HepG2 (cell line): ENCODE measurements around the gene OPTN. TPM values are rescaled to one million over a fixed set of nuclear protein-coding genes. Genes with fewer than 3 reads are reported as not detected.

ENCODE experiments used
- ATAC-seq: fragments of 200-7000 bp; cut with Tn5 transposase; 3 replicates; pipeline ENCODE4 v1.9.1; 2020; ENCODE audit warnings: mild to moderate bottlenecking, moderate library complexity
- BruUV-seq: library from RNA; stranded (reverse); fragments of 400-500 nt; replicated peaks from 2 replicates; lab custom pipeline; 2021; lab: Mats Ljungman, UMichigan
- CTCF ChIA-PET: fragments of 300-600 bp; formaldehyde crosslinking; extraction: SDS; loops from one replicate; lab custom pipeline; 2021; ENCODE audit warnings: low total read pairs, inconsistent platforms, low intra/inter-chr PET ratio; lab: Yijun Ruan, JAX
- POLR2A ChIA-PET: fragments of 350-600 bp; sonication (Branson Sonifier 250); formaldehyde crosslinking; loops from one replicate; lab custom pipeline; 2020; ENCODE audit warnings: antibody characterized with exemption, inconsistent platforms; lab: Yijun Ruan, JAX
- DNase-seq: peaks from one replicate; pipeline ENCODE4 v3.0.0-alpha.2; 2015; ENCODE audit warnings: low spot score
- FAIRE-seq: peaks from 3 replicates; lab custom pipeline; 2011; peaks lifted over from hg19 to GRCh38; lab: Jason Lieb, UNC
- H2AFZ ChIP-seq: one replicate; pipeline ENCODE4 v1.6.1; 2011; ENCODE audit warnings: low read length, inconsistent platforms
- H3K27ac ChIP-seq: fragments of 300-600 bp; 3 replicates; pipeline ENCODE4 v1.8.0; 2011; ENCODE audit warnings: mixed run types, mild to moderate bottlenecking, mixed read lengths, low read length, inconsistent platforms; ENCODE audit not compliant: insufficient read depth; ENCODE audit errors: extremely low read length
- H3K27me3 ChIP-seq, 2 experiments: fragments of 200-600 bp in 1 of 2; 2 replicates in 1 of 2; 3 replicates in 1 of 2; pipeline versions ENCODE4 v1.6.0 to v1.8.0; 2011; ENCODE audit warnings: low read length in 2 of 2, mild to moderate bottlenecking in 2 of 2, moderate library complexity in 2 of 2, inconsistent platforms in 1 of 2; ENCODE audit not compliant: insufficient read depth in 2 of 2, control insufficient read depth in 1 of 2
- H3K36me3 ChIP-seq, 2 experiments: fragments of 200-600 bp in 1 of 2; replicated peaks in 1 of 2; 2 replicates in 1 of 2; 3 replicates in 1 of 2; pipeline versions ENCODE4 v1.5.1 to v1.8.0; 2011; ENCODE audit warnings: low read length in 2 of 2, inconsistent platforms in 1 of 2; ENCODE audit not compliant: insufficient read depth in 2 of 2, control insufficient read depth in 1 of 2
- H3K4me1 ChIP-seq: 2 replicates; pipeline ENCODE4 v1.5.1; 2012; ENCODE audit warnings: low read length, inconsistent platforms; ENCODE audit not compliant: insufficient read depth
- H3K4me2 ChIP-seq: 2 replicates; pipeline ENCODE4 v1.6.0; 2011; ENCODE audit warnings: low read depth, low read length, inconsistent platforms
- H3K4me3 ChIP-seq, 3 experiments: fragments of 200-600 bp in 1 of 3; sonication (generic), shearing (Covaris generic) in 1 of 3; replicated peaks in 1 of 3; 2 replicates each; pipeline ENCODE4 v1.5.1; 2011 to 2016; ENCODE audit warnings: low read length in 3 of 3, inconsistent platforms in 2 of 3, low read depth in 2 of 3, mild to moderate bottlenecking in 2 of 3, control low read depth in 1 of 3, mixed read lengths in 1 of 3; ENCODE audit not compliant: insufficient read depth in 1 of 3
- H3K79me2 ChIP-seq: one replicate; pipeline ENCODE4 v1.6.1; 2011; ENCODE audit warnings: low read length, inconsistent platforms; ENCODE audit not compliant: insufficient read depth
- H3K9ac ChIP-seq: 2 replicates; pipeline ENCODE4 v1.6.0; 2011; ENCODE audit warnings: mild to moderate bottlenecking, low read depth, low read length, inconsistent platforms; ENCODE audit not compliant: insufficient read depth
- H3K9me3 ChIP-seq: 2 replicates; pipeline ENCODE4 v1.5.1; 2012; ENCODE audit warnings: mild to moderate bottlenecking, low read length
- H4K20me1 ChIP-seq: 2 replicates; pipeline ENCODE4 v1.6.0; 2011; ENCODE audit warnings: inconsistent platforms, mild to moderate bottlenecking, low read length, moderate library complexity; ENCODE audit not compliant: insufficient read depth
- HMG20A ChIP-seq: IDR thresholded peaks from 2 replicates; pipeline ENCODE4 v1.6.1; 2016; ENCODE audit warnings: borderline replicate concordance
- HMGA1 ChIP-seq: sonication (generic); formaldehyde crosslinking; conservative IDR thresholded peaks from 2 replicates; pipeline ENCODE4 v1.4.0; 2020; ENCODE audit warnings: missing genetic modification reagents
- PHF8 ChIP-seq: sonication (generic); formaldehyde crosslinking; IDR thresholded peaks from 2 replicates; pipeline ENCODE4 v1.5.0; 2020; ENCODE audit warnings: missing genetic modification reagents
- SIN3A ChIP-seq: IDR thresholded peaks from 2 replicates; pipeline ENCODE4 v1.6.1; 2011; ENCODE audit warnings: low read depth, mild to moderate bottlenecking, control low read depth, low read length, borderline replicate concordance
- XRCC5 ChIP-seq: fragments of 200-400 bp; formaldehyde crosslinking; optimal IDR thresholded peaks from 2 replicates; pipeline ENCODE3; 2017; ENCODE audit warnings: mild to moderate bottlenecking, low read length
- ZBTB38 ChIP-seq: sonication (generic); formaldehyde crosslinking; IDR thresholded peaks from 2 replicates; pipeline ENCODE4 v1.5.1; 2020; ENCODE audit warnings: mild to moderate bottlenecking, missing genetic modification reagents
- ZFP41 ChIP-seq: sonication (generic); formaldehyde crosslinking; IDR thresholded peaks from 2 replicates; pipeline ENCODE4 v1.4.0; 2020; ENCODE audit warnings: mild to moderate bottlenecking, missing genetic modification reagents, borderline replicate concordance
- ZNF282 ChIP-seq: fragments of 450-650 bp; IDR thresholded peaks from 2 replicates; pipeline ENCODE4 v1.6.1; 2018; ENCODE audit not compliant: partially characterized antibody
- ZNF326 ChIP-seq: sonication (generic); formaldehyde crosslinking; IDR thresholded peaks from 2 replicates; pipeline ENCODE4 v1.4.0; 2020; ENCODE audit warnings: missing genetic modification reagents, borderline replicate concordance
- ZNF33A ChIP-seq: sonication (generic); formaldehyde crosslinking; IDR thresholded peaks from 2 replicates; pipeline ENCODE4 v1.5.1; 2020; ENCODE audit warnings: missing genetic modification reagents, mild to moderate bottlenecking, moderate library complexity, borderline replicate concordance
- ZNF430 ChIP-seq: sonication (generic); formaldehyde crosslinking; IDR thresholded peaks from 2 replicates; pipeline ENCODE4 v1.9.0; 2021; ENCODE audit warnings: mild to moderate bottlenecking, missing genetic modification reagents
- ZNF768 ChIP-seq: sonication (generic); formaldehyde crosslinking; IDR thresholded peaks from 2 replicates; pipeline ENCODE4 v1.4.0; 2020; ENCODE audit warnings: missing genetic modification reagents
- ZNF879 ChIP-seq: sonication (generic); formaldehyde crosslinking; IDR thresholded peaks from 2 replicates; pipeline ENCODE4 v1.8.1; 2023; ENCODE audit warnings: missing genetic modification reagents
- WGBS: methylation state at CpG from one replicate; pipeline ENCODE4 v1.1.6; 2017; ENCODE audit warnings: low lambda C conversion rate; 5-methylcytosine and 5-hydroxymethylcytosine counted together
- in situ Hi-C: cut with HindIII; loops from 2 replicates; pipeline ENCODE4 v1.10.0; 2017; ENCODE audit warnings: low pct_unique_long_range_greater_than_20kb; ENCODE audit not compliant: extremely low pct_ligation_motif_present
- intact Hi-C: fragments of 100-400 bp; cut with micrococcal nuclease; formaldehyde crosslinking; loops from one replicate; pipeline ENCODE4 v1.10.0; 2022; ENCODE audit not compliant: unreplicated experiment
- polyA plus RNA-seq, 8 experiments: library from polyadenylated mRNA; depleted of rRNA in 3 of 8; stranded (reverse) in 7 of 8; unstranded in 1 of 8; fragments of >200 nt; fragmentation: Illumina TruSeq in 4 of 8; extraction: Trizol in 4 of 8; gene quantifications; 2 replicates each; pipeline versions ENCODE4 v1.2.1 to v1.2.3, GENCODE V29; 2011 to 2016; ENCODE audit warnings: low read depth in 4 of 8, missing spikeins in 1 of 8, mixed read lengths in 1 of 8; ENCODE audit not compliant: insufficient read depth in 1 of 8
- total RNA-seq, 5 experiments: library from RNA; depleted of rRNA; stranded (reverse); fragments of >200 nt; fragmentation: Illumina TruSeq; extraction: Trizol; gene quantifications; 2 replicates each; pipeline ENCODE4 v1.2.3, GENCODE V29; 2016; ENCODE audit warnings: low read depth in 1 of 5
- TF ChIP-seq, protein P1 (sequence below): sonication (generic); formaldehyde crosslinking; IDR thresholded peaks from 2 replicates; pipeline ENCODE4 v1.4.0; 2020; ENCODE audit warnings: missing genetic modification reagents, low read depth, mild to moderate bottlenecking, borderline replicate concordance
- TF ChIP-seq, protein P2 (sequence below): sonication (generic); formaldehyde crosslinking; IDR thresholded peaks from 2 replicates; pipeline ENCODE4 v1.4.0; 2020; ENCODE audit warnings: missing genetic modification reagents, mild to moderate bottlenecking, borderline replicate concordance
- TF ChIP-seq, protein P3 (sequence below), 2 experiments: sonication (generic) in 1 of 2; formaldehyde crosslinking in 1 of 2; IDR thresholded peaks; 2 replicates each; pipeline versions ENCODE4 v1.5.1 to v1.6.1; 2011 to 2020; ENCODE audit warnings: borderline replicate concordance in 1 of 2, low read depth in 1 of 2, low read length in 1 of 2, mild to moderate bottlenecking in 1 of 2, missing genetic modification reagents in 1 of 2, moderate library complexity in 1 of 2

The OPTN gene
- total and polyA plus RNA-seq, 2 of the 13 experiments (the other 11 are each of a cell fraction or from before 2014, with no cell fraction given), result 13.4 to 46.6 TPM

DNA sequence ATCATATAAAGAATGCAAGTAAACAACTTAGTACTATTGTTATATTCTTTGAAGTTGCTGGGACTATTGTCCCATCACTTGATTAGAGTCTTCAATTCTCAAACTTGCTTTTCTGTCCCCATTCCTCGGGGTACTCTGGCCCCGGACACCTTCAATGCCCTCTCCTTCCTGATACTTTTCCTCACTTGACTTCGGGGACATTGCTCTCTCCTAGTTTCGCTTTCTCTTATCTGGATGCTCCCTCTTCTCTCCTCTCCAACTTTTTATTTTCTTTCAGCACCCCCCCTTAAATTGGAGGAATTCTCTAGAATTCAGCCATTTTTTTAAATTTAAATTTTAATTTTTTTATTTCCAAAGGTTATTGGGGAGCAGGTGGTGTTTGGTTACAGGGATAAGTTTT lies 10.6 kb upstream of the OPTN start:
- H3K27ac ChIP-seq, result no peak overlapping the region
- no peak overlapping the region for H3K9ac ChIP-seq
- TF ChIP-seq HMG20A (CRISPR knock-in tag), result no peak
- no peak for TF ChIP-seq ZBTB38 (CRISPR knock-in tag)
- no peak for TF ChIP-seq HMGA1 (CRISPR knock-in tag)
- no peak for TF ChIP-seq PHF8
- no peak for TF ChIP-seq XRCC5
- no peak for TF ChIP-seq ZNF430 (CRISPR knock-in tag)
- no peak for TF ChIP-seq ZNF768 (CRISPR knock-in tag)
- no peak for TF ChIP-seq SIN3A
- TF ChIP-seq ZFP41, result no peak
- no peak for TF ChIP-seq ZNF879
- no peak overlapping the region for H3K4me2 ChIP-seq
- H3K36me3 ChIP-seq, result no peaks in the 10 kb centered on the region
- DNase-seq (no peak), ATAC-seq (no peak), FAIRE-seq (no peak)
- ChIA-PET POLR2A (no interaction called here), CTCF (no interaction called here)
- H3K9me3 ChIP-seq, result no peaks in the 10 kb centered on the region
- H4K20me1 ChIP-seq, result no peaks in the 10 kb centered on the region
- no peak overlapping the region for H2AFZ ChIP-seq
- no peaks in the 10 kb centered on the region for H3K79me2 ChIP-seq
- intact Hi-C loops (no loop called here), in situ Hi-C loops (no loop called here)
- H3K4me1 ChIP-seq, result no peaks in the 10 kb centered on the region
- no peak overlapping the region for H3K4me3 ChIP-seq
- H3K27me3 ChIP-seq, result peaks cover 0 to 3% of the 10 kb centered on the region in 2 experiments; a peak in 3 of 5 replicates
- 35% methylated on average over 4 of the region's 4 CpGs for WGBS
- BruUV-seq, result no TSS peak

DNA sequence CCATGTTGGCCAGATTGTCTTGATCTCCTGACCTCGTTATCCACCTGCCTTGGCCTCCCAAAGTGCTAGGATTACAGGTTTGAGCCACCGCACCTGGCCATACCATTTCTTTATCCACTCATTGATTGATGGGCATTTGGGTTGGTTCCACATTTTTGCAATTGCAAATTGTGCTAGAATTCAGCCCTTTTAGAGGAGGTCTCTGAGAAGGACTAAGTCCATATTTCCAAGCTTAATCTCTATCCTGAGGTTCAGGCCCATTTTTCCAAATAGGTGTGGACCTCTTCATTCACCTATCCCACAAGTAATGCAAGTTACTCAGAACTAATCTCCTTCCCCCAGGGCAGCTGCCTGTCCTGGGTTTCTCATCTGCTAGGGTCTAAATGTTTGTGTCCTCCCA lies 9.7 kb upstream of the OPTN start:
- H3K27me3 ChIP-seq, result peaks cover 0 to 3% of the 10 kb centered on the region in 2 experiments; a peak in 3 of 5 replicates
- H2AFZ ChIP-seq, result no peak overlapping the region
- no peak overlapping the region for H3K4me3 ChIP-seq
- no peak overlapping the region for H3K27ac ChIP-seq
- ChIA-PET POLR2A (no interaction called here), CTCF (no interaction called here)
- in situ Hi-C loops, result no loop called here
- no peak overlapping the region for H3K4me2 ChIP-seq
- H3K9me3 ChIP-seq, result no peaks in the 10 kb centered on the region
- H3K79me2 ChIP-seq, result no peaks in the 10 kb centered on the region
- FAIRE-seq (no peak), ATAC-seq (no peak), DNase-seq (no peak)
- 4% methylated on average over 2 of the region's 2 CpGs for WGBS
- BruUV-seq, result no TSS peak
- intact Hi-C loops, result no loop called here
- peaks cover 8% of the 10 kb centered on the region; the same call in 1 of the 2 replicates for H3K4me1 ChIP-seq
- no peaks in the 10 kb centered on the region for H3K36me3 ChIP-seq
- TF ChIP-seq, protein P1, sequence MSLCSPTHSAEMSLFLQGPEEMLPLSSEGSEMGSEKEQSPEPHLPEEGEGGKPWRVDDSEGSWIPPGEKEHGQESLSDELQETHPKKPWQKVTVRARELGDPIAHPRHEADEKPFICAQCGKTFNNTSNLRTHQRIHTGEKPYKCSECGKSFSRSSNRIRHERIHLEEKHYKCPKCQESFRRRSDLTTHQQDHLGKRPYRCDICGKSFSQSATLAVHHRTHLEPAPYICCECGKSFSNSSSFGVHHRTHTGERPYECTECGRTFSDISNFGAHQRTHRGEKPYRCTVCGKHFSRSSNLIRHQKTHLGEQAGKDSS (CRISPR knock-in tag), result no peak
- TF ChIP-seq ZNF282 (no peak), ZNF33A (CRISPR knock-in tag) (no peak), ZNF326 (CRISPR knock-in tag) (no peak)
- TF ChIP-seq, protein P2, sequence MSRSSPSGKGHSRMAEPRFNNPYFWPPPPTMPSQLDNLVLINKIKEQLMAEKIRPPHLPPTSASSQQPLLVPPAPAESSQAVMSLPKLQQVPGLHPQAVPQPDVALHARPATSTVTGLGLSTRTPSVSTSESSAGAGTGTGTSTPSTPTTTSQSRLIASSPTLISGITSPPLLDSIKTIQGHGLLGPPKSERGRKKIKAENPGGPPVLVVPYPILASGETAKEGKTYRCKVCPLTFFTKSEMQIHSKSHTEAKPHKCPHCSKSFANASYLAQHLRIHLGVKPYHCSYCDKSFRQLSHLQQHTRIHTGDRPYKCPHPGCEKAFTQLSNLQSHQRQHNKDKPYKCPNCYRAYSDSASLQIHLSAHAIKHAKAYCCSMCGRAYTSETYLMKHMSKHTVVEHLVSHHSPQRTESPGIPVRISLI (CRISPR knock-in tag), result no peak
- TF ChIP-seq, protein P3, sequence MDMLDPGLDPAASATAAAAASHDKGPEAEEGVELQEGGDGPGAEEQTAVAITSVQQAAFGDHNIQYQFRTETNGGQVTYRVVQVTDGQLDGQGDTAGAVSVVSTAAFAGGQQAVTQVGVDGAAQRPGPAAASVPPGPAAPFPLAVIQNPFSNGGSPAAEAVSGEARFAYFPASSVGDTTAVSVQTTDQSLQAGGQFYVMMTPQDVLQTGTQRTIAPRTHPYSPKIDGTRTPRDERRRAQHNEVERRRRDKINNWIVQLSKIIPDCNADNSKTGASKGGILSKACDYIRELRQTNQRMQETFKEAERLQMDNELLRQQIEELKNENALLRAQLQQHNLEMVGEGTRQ (IDR thresholded peaks at IDR 0.05; ENCODE audit: low read depth, low read length), result no peak
- TF ChIP-seq, protein P3 (CRISPR knock-in tag; IDR thresholded peaks at IDR 0.05; ENCODE audit: borderline replicate concordance), result no peak
- no peak overlapping the region for H3K9ac ChIP-seq
- no peaks in the 10 kb centered on the region for H4K20me1 ChIP-seq
